HT-29 (cell line): ENCODE data around the gene SMYD3. TPM values are rescaled to one million over a fixed set of nuclear protein-coding genes. Genes with fewer than 3 reads are reported as not detected.

ENCODE experiments used
- DNase-seq: peaks from one replicate; pipeline ENCODE4 v3.0.0-alpha.2; 2015; ENCODE audit warnings: low spot score
- total RNA-seq: library from RNA; depleted of rRNA; stranded (reverse); fragments of >200 nt; shearing (Covaris generic); gene quantifications from 2 replicates; pipeline ENCODE4 v1.2.3, GENCODE V29; 2014

The SMYD3 gene
- total RNA-seq, 1 experiment from 2014 or later = 24.3 TPM

DNA sequence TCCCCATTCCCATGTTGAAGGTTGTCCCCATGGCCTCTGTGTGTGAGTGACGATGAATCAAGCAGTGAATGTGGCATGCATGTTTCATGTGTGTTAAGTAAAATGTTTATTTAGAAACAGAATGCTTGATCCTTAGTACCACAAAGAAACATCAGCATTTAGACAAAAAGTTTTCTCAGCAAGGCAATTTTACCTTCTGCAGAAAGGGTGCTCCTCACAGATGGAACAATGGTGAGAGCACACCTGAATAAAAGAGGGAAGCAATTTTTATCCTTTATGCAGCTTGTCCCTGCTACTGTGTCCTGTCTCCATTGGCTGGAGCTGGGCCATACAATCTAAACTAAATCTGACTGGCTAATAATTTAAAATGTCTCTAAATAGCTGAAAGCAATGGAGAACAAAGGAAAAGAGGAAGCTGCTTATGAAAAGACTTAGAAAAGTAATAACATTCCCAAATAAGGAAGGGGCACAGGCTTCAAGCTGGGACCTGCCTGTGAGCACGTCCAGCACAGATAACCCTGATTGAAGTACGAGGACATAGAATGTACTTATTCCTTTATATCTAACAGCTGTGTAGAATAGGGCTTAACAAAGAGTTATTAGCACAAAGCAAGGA is 8.4 kb upstream of the SMYD3 start:
- DNase-seq = no peak

DNA sequence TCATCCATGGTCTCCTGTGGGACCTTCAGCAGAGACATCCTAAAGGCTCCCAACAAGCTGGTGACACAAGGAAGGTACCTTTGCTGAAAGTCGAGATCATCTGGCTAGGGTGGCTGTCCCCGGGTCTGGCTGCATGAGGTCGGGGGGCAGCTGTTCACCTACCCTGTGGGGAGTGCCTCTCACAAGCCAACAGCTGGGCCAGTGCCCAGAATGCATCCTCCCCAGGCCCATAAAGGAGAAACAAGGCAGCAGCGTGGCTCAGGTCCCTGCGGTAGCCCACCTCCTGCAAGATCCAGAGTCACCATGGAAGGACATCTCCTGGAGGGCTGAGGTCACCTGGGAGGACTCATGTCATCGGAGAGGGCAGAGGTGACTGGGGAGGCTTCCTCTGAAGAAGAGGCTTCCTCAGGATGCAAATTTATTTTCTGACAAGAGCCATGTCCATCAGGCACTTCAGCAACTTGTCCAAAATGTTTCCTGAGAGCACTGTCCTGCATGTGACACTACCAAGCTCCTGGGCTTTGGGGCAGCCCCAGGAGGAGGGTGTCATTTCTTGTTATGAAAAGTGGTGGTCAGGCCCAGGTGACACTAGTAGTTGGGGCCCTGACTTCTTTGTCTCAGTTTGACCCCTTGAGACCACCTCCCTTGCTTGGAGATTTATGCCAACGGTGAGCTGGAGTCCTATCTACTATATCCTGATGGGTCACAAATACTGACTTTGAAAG is 6.7 kb upstream of the SMYD3 start:
- DNase-seq = no peak

DNA sequence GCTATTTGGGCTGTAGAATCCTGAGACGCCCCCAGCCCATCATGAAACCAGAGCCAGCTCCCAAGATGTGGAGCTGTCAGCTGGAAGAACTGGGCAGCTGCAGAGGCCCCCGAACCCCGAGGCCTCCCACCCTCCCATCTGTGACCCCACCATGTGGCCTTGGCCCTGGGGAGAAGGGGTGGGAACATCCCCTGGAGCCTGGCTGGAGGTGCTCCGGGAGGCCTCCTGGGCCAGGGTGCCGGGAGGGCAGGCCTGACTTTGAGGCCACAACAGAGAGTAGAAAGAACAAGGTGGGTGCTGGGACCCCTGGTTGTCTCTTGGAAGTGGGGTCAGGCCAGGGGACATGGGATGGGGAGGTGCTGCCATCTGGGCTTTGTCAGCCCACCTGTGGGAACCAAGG is 6.0 kb upstream of the SMYD3 start:
- no peak for DNase-seq

DNA sequence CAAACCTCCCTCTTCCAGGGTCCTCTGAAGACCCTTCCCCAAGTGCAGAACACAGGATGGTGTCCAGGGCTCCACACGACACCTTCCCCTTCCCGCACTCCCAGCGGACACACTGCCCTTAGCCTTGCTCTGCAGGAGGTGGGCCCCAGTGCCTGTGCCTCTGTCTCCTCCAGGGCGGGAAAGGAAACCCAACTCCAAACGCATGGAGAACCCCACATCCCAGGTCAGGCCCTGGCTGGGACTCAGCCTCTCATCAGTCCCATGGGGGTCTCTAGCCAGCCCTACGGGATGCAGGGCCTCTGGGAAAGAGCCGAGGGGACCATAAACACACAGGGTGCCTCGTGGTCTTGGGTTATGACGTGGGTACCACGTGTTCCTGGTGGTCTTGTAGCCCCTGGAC is 5.6 kb upstream of the SMYD3 start:
- no peak for DNase-seq

DNA sequence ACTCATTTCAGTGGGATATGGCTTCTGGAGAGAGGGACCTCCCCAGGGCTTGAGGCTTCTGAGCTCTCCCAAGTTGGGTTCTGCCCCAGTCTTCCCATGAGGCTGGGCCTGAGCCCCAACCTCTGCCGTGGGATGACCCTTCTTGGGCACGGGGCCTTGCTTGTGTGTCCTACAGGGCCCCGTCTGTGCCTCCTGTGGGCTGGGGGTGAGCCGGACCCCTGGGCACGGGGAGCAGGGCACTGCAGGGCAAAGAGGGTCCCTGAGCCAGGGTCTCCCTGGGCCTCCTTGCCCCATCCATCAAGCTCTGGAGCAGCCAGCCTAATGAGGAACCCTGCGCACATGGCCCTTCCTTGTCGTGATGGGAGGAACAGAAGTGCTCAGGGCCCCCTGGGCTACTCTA is 5.2 kb upstream of the SMYD3 start:
- DNase-seq = no peak

DNA sequence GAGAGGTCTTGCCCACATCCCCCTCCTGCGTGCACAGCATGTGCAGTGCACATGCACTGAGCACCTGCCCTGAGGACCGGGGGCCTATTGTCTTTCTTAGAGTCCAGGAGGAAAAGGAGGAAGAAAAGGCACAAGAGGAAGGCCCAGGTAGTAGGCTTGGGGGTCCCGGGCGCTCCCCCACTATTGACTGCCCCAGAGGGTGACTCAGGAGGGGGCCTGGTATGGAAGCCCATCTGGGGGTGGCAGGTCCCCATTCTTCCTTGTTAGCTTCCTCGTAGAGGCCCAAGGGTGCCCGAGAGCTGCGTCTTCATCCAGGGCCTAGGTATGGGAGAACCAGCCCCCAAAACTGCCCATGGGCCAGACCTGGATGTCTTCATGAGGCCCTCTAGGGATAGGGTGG is 4.1 kb upstream of the SMYD3 start:
- DNase-seq = no peak

DNA sequence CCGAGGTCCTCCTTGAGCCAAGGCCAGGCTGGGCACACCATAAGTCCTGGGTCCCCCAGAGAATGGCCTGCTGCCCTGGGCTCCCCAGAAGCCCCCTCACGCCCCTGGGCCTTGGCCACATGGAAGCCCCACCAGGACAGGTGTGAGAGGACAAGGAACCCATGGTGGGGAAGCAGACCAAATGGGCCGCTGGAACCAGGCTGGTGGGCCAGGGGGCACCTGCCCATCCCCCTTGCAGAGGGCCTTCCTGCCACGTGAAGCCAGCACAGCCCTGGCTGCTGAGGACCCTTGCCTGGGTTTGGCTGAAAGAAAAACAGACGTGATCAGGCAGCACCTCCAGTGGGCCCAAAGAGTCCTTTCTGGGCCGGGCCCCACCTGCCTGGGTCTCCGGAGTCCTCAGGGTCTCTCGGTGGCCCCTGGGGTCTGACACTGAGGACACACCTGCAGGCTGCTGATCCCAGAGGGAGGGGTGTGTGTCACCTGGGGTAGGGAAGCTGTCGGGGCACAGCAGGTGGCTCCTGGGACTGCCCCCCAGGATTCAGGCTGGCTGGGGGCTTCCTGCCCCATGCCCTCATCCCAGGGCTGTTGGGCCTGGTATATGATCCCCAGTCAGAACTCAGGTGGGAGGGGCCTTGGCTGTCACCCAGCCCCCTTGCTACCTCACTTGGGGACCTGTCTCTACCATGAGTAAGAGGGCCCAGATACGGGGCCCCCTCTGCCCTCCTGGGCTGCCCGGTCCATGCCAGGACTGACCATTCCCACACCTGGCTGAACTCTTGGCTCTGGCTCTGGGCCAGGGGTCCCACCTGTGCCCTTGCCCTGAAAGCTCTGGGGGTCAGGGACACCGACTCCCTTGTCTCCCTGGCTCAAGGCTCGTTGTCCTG is 3.3 kb upstream of the SMYD3 start:
- DNase-seq = no peak

DNA sequence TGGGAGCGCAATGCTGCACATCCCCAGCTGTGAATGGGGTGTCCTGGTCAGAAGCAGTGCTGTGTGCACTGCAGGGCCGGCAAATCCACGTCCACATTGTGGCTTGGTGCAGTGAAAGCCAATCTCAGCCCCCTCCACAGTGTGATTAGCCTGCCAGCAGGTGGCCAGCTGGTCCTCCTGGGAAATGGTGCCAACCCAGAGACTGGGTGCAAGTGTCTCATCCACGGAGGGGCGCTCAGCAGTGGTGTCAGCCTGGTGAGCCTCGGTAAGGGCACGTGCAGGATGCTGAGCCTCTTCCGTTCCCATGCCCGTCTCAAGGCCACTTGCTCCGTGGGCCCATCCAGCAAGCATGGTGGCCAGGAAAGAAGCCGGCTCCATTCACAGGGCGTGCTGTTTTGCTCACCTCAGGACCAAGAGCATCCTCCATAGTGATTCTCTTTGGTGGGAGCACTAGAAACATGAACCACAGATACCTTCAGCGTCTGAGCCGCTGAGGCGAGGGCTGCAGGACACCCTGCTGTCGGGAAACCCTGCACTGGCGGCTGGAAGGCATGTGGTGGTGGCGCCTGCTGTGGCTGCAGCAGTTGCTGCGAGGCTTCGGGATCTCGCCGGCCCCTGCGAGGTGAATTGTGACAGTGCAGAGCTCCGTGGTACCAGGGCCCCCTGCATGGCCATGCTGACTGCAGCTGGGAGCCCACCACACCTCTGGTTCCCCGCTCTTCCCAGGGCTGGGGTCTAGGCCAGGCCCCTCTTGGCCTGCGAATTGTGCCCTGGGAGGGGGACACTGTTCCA is 2.0 kb upstream of the SMYD3 start:
- DNase-seq = no peak

DNA sequence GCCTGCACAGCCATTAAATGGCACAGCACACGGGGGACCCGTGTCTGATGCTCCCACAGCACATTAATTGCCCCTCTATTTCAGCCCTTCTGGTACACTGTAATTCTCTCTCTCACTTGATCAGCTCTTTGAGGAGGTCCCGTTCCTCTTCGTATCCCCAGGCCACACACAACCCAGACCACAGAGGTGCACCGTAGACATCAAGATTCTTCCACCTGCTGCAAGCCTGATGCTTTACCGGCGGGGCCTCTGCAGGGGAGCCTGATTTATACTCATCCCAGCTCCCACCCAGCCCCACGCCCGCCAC is 759 bp downstream of the SMYD3 start:
- DNase-seq = peak; percentile 7

DNA sequence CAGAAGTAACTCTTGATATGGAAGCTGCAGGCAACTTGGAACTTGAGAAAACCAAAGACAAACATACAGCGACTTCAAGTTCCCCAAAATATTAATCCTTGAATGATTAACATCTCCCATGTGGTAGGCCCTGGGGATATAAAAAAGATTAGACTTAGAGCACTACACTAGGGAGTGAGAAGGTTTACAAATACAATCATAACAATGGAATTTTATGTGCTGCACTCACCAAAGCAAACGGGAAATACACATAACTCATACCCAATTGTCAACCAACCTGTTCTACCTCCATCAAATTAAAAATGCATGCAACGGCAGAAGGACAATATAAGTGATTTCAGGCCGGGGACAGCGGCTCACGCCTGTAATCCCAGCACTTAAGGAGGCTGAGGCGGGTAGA is 3.7 kb downstream of the SMYD3 start:
- DNase-seq = no peak

DNA sequence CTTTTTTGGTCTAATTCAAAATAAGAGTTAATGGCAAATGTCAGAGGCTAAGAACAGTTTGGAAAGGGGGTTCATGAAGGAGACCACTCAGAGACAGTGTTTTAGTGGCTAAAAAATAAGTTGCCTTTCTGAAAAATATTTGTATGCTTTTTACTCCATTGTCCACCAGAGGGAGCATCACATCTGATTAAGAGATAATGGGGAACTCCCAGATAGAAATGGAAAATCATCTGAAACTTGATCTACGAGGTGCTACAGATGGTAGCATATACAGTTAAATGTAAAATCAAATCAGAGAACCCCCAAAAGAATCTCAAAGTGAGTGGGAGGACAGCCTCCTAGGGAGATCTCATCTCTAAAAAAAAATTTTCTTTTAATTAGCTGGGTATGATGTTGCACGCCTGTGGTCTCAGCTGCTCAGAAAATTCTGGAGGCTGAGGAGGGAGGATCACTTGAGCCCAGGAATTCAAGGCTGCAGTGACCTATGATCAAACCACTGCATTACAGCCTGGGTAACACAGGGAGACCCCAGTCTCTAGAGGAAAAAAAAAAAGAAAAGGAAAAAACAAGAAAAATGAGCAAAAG is 9.7 kb downstream of the SMYD3 start:
- DNase-seq = peak; percentile 83

DNA sequence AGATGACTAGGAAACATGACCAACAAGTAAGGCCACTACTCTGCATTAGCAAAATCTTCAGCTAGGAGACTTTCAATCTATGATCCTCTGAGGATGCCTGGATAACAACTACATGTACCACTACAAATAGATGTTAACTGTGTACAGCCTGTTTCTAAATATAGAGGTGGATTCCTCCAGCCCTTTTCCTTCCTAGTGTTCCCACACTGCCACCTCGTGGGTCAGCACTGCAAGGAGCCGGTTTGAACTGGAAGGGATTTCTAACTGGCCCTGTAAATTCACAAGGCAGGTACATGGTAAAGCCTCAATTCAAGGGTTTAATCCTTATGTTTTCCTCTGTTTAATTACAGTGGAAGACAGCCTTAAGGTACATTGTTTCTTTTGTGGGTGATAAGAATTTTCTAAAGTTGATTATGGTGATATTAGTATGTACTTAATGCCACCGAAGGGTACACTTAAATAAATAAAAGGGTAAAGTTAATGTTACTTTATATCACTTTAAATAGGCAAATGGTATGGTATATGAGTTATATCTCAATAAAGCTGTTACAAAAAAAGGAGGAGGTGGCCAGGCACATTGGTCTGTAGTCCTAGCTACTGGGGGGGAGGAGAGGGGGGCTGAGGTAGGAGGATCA is 14.4 kb downstream of the SMYD3 start:
- peak; percentile 71 for DNase-seq

DNA sequence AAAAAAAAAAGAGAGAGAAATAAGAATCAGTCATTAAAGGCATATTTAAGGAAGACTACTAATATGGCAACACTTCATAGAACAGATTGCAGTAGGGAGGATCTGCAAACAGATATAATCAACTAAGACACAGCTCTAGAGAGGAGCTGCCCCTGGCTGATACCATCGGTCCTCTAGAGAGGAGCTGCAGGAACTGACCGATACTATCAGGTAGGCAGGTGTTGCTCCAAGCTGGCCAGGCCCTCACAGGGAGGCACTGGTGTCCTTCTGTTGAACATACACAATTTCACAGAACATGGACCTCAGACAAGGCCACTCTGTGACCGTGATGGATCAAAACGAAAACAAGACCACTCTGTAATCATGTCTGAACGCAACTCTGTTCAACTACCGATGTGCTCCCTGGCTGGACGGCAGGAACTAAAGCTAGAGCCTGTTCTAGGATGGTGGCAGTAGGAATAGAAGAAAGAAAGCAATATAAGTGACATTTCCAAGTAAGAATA is 15.5 kb downstream of the SMYD3 start:
- DNase-seq = no peak

DNA sequence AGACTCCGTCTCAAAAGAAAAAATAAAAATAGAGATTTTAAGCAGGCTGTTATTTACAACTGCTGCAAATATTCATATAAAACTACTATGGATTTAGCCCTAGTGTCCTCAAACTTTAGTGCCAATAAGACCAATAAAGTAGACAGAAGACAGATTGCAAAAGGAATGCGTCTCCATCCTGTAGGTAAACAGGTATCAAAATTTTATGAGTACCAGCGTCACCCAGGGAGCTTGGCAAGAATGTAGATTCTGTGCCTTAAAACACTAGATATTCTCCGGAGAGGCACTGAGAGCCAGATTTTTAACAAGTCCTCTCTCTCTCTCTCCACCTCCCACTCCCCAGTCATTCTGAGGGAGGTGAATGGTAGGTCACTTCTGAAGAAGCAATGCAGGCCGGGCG is 18.4 kb downstream of the SMYD3 start:
- DNase-seq = no peak

DNA sequence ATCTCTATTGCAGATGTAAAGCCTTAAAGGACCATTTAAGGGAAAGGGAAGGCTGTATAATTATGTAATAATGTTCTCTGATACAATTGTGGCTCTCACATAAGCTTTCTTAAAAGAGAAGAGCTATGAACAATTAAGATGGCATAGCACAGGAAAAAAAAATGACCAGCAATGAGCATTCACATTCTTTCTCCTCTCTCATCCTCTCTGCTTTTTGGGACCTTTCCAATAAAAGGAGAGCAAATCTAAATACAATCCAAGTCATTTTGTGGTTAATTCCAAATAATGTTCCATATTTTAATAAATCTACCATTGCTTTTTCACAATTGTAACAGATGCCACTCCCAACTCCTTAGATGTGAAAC is 23.5 kb downstream of the SMYD3 start:
- no peak for DNase-seq

DNA sequence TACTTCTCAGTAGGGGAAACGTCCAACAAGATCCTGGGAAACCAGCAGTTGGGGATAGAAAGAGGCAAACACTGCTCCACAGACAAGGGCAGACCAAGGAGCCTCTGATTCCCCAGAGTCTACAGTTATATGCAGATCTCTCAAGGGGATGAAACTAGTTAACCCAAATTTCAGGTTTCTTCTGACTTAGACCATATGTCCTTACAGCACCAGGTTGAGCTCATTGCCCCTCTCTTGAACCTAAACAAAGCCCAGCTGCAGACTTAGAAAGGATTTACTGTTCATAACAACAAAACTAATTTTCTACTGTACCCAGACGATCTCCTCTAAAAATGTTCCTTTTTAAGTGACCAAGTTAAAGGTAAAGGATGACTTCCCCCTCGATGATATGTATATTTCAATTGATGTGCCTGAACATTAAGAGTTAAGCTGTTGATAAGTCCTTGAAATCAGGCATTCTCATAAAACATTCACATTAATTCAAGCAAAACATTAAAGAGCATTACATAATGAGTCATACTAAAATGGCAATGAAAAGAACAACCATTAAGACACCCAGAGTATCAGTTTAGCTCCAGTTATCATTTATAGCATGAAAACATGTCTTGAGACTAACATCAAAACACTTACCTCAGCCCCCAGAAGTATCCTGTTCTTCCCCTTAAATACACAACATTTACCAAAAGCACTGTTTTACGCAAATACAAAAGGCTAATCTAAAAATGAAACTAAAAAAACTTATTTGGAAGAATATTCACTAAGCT is 24.1 kb downstream of the SMYD3 start:
- DNase-seq = no peak

DNA sequence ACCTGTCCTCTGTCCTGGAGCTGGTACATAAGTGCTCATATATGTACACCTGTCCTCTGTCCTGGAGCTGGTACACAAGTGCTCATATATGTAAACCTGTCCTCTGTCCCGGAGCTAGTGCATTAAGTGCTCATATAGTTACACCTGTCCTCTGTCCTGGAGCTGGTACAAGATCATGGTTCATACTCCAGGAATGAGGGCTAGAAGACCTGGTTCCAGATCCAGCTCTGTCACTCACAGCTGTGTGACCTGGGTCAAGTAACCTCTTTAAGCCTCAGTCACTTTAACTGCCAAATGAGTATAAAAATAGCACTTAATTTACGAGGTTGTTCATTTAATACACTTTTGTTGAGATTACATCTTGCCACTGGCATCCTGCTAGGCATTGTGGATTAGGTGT is 28.0 kb downstream of the SMYD3 start:
- DNase-seq = no peak

DNA sequence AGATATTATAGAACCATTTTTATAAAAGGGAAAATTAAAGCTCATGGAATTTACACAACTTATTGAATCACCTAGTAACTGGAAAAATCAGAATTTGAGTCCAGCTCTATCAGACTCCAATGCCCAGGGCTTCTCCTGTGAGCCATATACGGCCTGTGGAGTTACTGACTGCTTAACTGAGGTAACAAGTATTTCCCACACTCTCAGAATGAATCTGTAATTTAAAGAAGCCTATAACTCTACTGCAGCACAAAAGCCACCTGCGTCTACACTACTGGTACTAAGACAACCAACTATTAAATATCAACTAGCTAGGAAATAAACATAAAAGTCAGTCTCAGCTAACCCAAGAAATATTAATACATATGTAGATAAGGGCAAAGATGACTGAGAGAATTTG is 29.4 kb downstream of the SMYD3 start:
- DNase-seq = no peak

DNA sequence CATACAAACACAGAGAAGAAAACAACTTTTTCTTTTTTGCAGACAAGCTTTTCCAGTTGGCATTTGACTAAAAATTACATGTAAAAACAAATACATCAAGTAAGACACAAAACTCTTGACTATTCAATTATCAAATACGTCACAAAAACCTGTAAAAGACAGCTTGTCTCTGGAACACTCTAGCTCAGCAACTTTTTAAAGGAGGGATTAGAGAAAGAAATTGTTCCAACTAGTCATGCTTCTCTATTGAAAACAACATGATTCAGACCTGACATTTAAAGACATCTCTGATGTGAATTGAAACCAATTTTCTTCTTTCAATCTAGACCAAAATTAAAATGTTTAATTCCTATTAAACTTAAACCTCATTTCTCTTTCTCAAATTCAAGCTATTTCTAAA is 30.3 kb downstream of the SMYD3 start:
- no peak for DNase-seq

DNA sequence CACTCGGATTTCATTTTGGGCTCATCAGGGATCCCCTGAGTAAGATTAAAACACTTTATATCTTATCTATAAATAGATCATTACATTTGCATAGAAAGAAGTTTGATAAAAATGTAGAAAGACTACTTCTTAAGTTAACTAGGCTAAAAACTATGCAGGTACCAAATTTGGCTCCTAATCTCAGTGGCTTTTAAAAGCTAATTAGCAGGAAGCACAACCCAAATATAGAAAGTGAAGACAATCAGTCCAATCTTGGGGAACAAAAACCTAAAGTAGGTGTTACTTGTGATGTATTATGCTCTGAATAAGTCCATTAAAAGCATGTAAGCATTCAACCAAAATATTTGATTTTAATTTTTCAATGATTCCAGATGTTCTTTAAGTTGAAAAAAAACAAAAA is 35.4 kb downstream of the SMYD3 start:
- DNase-seq = no peak
